ENCODE data around the gene RSL1D1.

Gene RSL1D1

DNA sequence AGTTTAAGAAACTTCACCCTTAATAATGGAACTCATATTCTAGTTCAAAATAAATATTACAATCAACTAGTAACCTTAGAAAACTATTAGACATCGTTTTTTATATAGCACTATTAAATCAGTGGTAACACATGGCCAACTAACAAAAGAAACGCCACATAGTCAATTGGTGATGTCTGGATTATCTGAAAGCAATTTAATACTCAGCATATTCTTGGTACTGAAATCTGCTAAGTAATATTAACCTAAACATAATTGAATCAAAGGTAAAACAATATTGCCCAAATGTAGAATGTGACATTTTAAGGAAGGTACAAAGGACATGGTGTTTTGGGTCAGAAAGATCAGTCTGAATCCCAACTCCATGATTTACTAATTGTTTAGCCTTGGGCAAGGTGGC, 11.1 kb upstream of the RSL1D1 start:
- Histone ChIP-seq H3K4me3 (ENCODE audit: low read length in 2 of 2) (no peak overlapping the region), H2AFZ (ENCODE audit: low read length) (no peak overlapping the region), H3K4me1 (ENCODE audit: control insufficient read depth in 2 of 2, insufficient read depth in 1 of 2, low read depth in 1 of 2, low read length in 2 of 2) (no peaks in the 10 kb centered on the region), H2BK12ac (ENCODE audit: low read length) (no peak overlapping the region), H3K14ac (ENCODE audit: low read length) (no peak overlapping the region), H2BK15ac (ENCODE audit: low read length) (no peak overlapping the region), H4K8ac (ENCODE audit: low read depth, low read length) (no peak overlapping the region), H3K36me3 (replicated peaks in 1 of 2; ENCODE audit: control insufficient read depth in 2 of 2, insufficient read depth in 2 of 2, low read length in 2 of 2) (peaks cover 0 to 5% of the 10 kb centered on the region in 2 donors), H3K27ac (replicated peaks; ENCODE audit: low read length) (no peak overlapping the region), H3K9me3 (replicated peaks in 1 of 2; ENCODE audit: control insufficient read depth in 2 of 2, insufficient read depth in 1 of 2, low read depth in 1 of 2, low read length in 2 of 2) (no peaks in the 10 kb centered on the region), H3K9ac (ENCODE audit: low read depth, low read length, poor library complexity) (no peak overlapping the region), H2BK120ac (ENCODE audit: low read depth, low read length) (no peak overlapping the region), H3K4ac (ENCODE audit: low read length) (no peak overlapping the region), H4K91ac (ENCODE audit: low read depth, low read length, poor library complexity) (no peak overlapping the region), H3K23ac (ENCODE audit: low read depth, low read length, poor library complexity) (no peak overlapping the region), H3K18ac (ENCODE audit: low read length) (no peak overlapping the region), H3K27me3 (ENCODE audit: control insufficient read depth in 3 of 3, insufficient read depth in 3 of 3, low read depth in 1 of 3, low read length in 3 of 3) (no peaks in the 10 kb centered on the region), H3K4me2 (ENCODE audit: insufficient read depth, low read length, poor library complexity, severe bottlenecking) (no peak overlapping the region), H3K79me1 (ENCODE audit: low read depth, low read length) (no peaks in the 10 kb centered on the region), H2AK5ac (ENCODE audit: low read depth, low read length) (no peak overlapping the region), H2BK5ac (ENCODE audit: low read length) (no peak overlapping the region)
- no peak for DNase-seq (ENCODE audit: low spot score)
- no CpG with 5 or more reads among the region's 2 CpGs for WGBS, 2 donors (ENCODE audit: extremely low coverage in 2 of 2, insufficient read length in 2 of 2, insufficient replicate concordance in 1 of 2)

DNA sequence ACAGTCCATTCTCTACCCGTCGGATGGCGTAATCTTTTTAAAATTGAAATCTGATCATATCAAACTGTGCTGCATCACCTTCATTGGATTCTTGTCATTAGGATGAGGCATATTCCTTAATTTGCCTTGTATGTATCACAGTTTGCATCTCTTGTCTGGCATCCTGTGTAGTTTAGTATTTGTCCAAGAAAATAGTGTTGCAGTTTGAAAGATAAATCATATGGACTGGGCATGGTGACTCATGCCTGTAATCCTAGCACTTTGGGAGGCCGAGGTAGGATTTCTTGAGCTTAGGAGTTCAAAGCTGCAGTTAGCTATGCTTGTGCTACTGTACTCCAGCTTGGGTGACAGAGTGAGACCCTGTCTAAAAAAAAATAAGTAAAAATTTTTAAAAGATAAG, 5.8 kb upstream of the RSL1D1 start:
- H3K18ac ChIP-seq (ENCODE audit: low read length) = no peak overlapping the region
- no peak overlapping the region for H3K14ac ChIP-seq (ENCODE audit: low read length)
- no peak for DNase-seq (ENCODE audit: low spot score)
- H2BK5ac ChIP-seq (ENCODE audit: low read length) = no peak overlapping the region
- no peak overlapping the region for H3K23ac ChIP-seq (ENCODE audit: low read depth, low read length, poor library complexity)
- no peaks in the 10 kb centered on the region for H3K27me3 ChIP-seq (ENCODE audit: control insufficient read depth in 3 of 3, insufficient read depth in 3 of 3, low read depth in 1 of 3, low read length in 3 of 3)
- no peak overlapping the region for H2AFZ ChIP-seq (ENCODE audit: low read length)
- H3K27ac ChIP-seq (replicated peaks; ENCODE audit: low read length) = no peak overlapping the region
- H3K36me3 ChIP-seq (replicated peaks in 1 of 2; ENCODE audit: control insufficient read depth in 2 of 2, insufficient read depth in 2 of 2, low read length in 2 of 2) = peaks cover 0 to 12% of the 10 kb centered on the region in 2 donors
- H3K9ac ChIP-seq (ENCODE audit: low read depth, low read length, poor library complexity) = no peak overlapping the region
- no peak overlapping the region for H2BK12ac ChIP-seq (ENCODE audit: low read length)
- H2BK15ac ChIP-seq (ENCODE audit: low read length) = no peak overlapping the region
- H3K79me1 ChIP-seq (ENCODE audit: low read depth, low read length) = no peaks in the 10 kb centered on the region
- peaks cover 1 to 5% of the 10 kb centered on the region in 2 donors for H3K4me1 ChIP-seq (ENCODE audit: control insufficient read depth in 2 of 2, insufficient read depth in 1 of 2, low read depth in 1 of 2, low read length in 2 of 2)
- H3K9me3 ChIP-seq (replicated peaks in 1 of 2; ENCODE audit: control insufficient read depth in 2 of 2, insufficient read depth in 1 of 2, low read depth in 1 of 2, low read length in 2 of 2) = no peaks in the 10 kb centered on the region
- WGBS, 2 donors (ENCODE audit: extremely low coverage in 2 of 2, insufficient read length in 2 of 2, insufficient replicate concordance in 1 of 2) = no CpG with 5 or more reads among the region's 4 CpGs
- H3K4me2 ChIP-seq (ENCODE audit: insufficient read depth, low read length, poor library complexity, severe bottlenecking) = no peak overlapping the region
- no peak overlapping the region for H2AK5ac ChIP-seq (ENCODE audit: low read depth, low read length)
- no peak overlapping the region for H3K4me3 ChIP-seq (ENCODE audit: low read length in 2 of 2)
- H3K4ac ChIP-seq (ENCODE audit: low read length) = no peak overlapping the region
- no peak overlapping the region for H4K91ac ChIP-seq (ENCODE audit: low read depth, low read length, poor library complexity)
- no peak overlapping the region for H4K8ac ChIP-seq (ENCODE audit: low read depth, low read length)
- H2BK120ac ChIP-seq (ENCODE audit: low read depth, low read length) = no peak overlapping the region

GRCh38 chr16:11852092-11852809, 909 bp upstream of the RSL1D1 start:
- WGBS, 2 donors (ENCODE audit: extremely low coverage in 2 of 2, insufficient read length in 2 of 2, insufficient replicate concordance in 1 of 2) = no CpG with 5 or more reads among the region's 33 CpGs
- Histone ChIP-seq H4K8ac (ENCODE audit: low read depth, low read length) (no peak overlapping the region), H3K79me1 (ENCODE audit: low read depth, low read length) (peaks cover 13% of the 10 kb centered on the region), H3K4me1 (ENCODE audit: control insufficient read depth in 2 of 2, insufficient read depth in 1 of 2, low read depth in 1 of 2, low read length in 2 of 2) (peaks cover 2 to 8% of the 10 kb centered on the region in 2 donors), H2AFZ (ENCODE audit: low read length) (peak overlapping the region; percentile 91), H3K18ac (ENCODE audit: low read length) (no peak overlapping the region), H3K14ac (ENCODE audit: low read length) (no peak overlapping the region), H3K23ac (ENCODE audit: low read depth, low read length, poor library complexity) (no peak overlapping the region), H2BK12ac (ENCODE audit: low read length) (no peak overlapping the region), H3K4ac (ENCODE audit: low read length) (no peak overlapping the region), H3K9ac (ENCODE audit: low read depth, low read length, poor library complexity) (peak overlapping the region; percentile 90), H2BK15ac (ENCODE audit: low read length) (no peak overlapping the region), H2BK5ac (ENCODE audit: low read length) (peak overlapping the region; percentile 10), H3K4me2 (ENCODE audit: insufficient read depth, low read length, poor library complexity, severe bottlenecking) (peak overlapping the region; percentile 63), H3K27ac (replicated peaks; ENCODE audit: low read length) (no peak overlapping the region), H4K91ac (ENCODE audit: low read depth, low read length, poor library complexity) (no peak overlapping the region), H2BK120ac (ENCODE audit: low read depth, low read length) (no peak overlapping the region), H3K36me3 (replicated peaks in 1 of 2; ENCODE audit: control insufficient read depth in 2 of 2, insufficient read depth in 2 of 2, low read length in 2 of 2) (peaks cover 8 to 41% of the 10 kb centered on the region in 2 donors), H3K9me3 (replicated peaks in 1 of 2; ENCODE audit: control insufficient read depth in 2 of 2, insufficient read depth in 1 of 2, low read depth in 1 of 2, low read length in 2 of 2) (no peaks in the 10 kb centered on the region), H2AK5ac (ENCODE audit: low read depth, low read length) (no peak overlapping the region), H3K4me3 (ENCODE audit: low read length in 2 of 2) (peak overlapping the region; percentile 87 to 99), H3K27me3 (ENCODE audit: control insufficient read depth in 3 of 3, insufficient read depth in 3 of 3, low read depth in 1 of 3, low read length in 3 of 3) (no peaks in the 10 kb centered on the region)
- DNase-seq (ENCODE audit: low spot score) = no peak

DNA sequence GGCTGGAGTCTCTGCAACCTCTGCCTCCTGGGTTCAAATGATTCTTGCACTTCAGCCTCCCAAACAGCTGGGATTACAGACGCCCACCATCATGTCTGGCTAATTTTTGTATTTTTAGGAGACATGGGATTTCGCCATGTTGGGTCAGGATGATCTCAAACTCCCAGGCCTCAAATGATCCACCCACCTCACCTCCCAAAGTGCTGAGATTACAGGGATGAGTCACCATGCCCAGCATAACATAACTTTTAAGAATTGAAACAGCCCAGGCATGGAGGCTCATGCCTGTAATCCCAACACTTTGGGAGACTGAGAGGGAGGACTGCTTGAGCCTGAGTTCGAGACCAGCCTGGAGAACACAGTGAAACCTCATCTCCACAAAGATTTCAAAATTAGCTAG, 2.5 kb downstream of the RSL1D1 start:
- Histone ChIP-seq H3K27me3 (ENCODE audit: control insufficient read depth in 3 of 3, insufficient read depth in 3 of 3, low read depth in 1 of 3, low read length in 3 of 3) (no peaks in the 10 kb centered on the region), H4K91ac (ENCODE audit: low read depth, low read length, poor library complexity) (no peak overlapping the region), H3K4ac (ENCODE audit: low read length) (no peak overlapping the region), H2AK5ac (ENCODE audit: low read depth, low read length) (no peak overlapping the region), H3K4me2 (ENCODE audit: insufficient read depth, low read length, poor library complexity, severe bottlenecking) (no peak overlapping the region), H2BK12ac (ENCODE audit: low read length) (no peak overlapping the region), H3K79me1 (ENCODE audit: low read depth, low read length) (peaks cover 15% of the 10 kb centered on the region), H2BK5ac (ENCODE audit: low read length) (no peak overlapping the region), H3K9me3 (replicated peaks in 1 of 2; ENCODE audit: control insufficient read depth in 2 of 2, insufficient read depth in 1 of 2, low read depth in 1 of 2, low read length in 2 of 2) (no peaks in the 10 kb centered on the region), H4K8ac (ENCODE audit: low read depth, low read length) (no peak overlapping the region), H3K27ac (replicated peaks; ENCODE audit: low read length) (no peak overlapping the region), H3K18ac (ENCODE audit: low read length) (no peak overlapping the region), H3K4me3 (ENCODE audit: low read length in 2 of 2) (no peak overlapping the region), H2BK15ac (ENCODE audit: low read length) (no peak overlapping the region), H3K23ac (ENCODE audit: low read depth, low read length, poor library complexity) (no peak overlapping the region), H3K14ac (ENCODE audit: low read length) (no peak overlapping the region), H2AFZ (ENCODE audit: low read length) (no peak overlapping the region), H3K36me3 (replicated peaks in 1 of 2; ENCODE audit: control insufficient read depth in 2 of 2, insufficient read depth in 2 of 2, low read length in 2 of 2) (peaks cover 31 to 65% of the 10 kb centered on the region in 2 donors), H2BK120ac (ENCODE audit: low read depth, low read length) (no peak overlapping the region), H3K9ac (ENCODE audit: low read depth, low read length, poor library complexity) (no peak overlapping the region), H3K4me1 (ENCODE audit: control insufficient read depth in 2 of 2, insufficient read depth in 1 of 2, low read depth in 1 of 2, low read length in 2 of 2) (peaks cover 2 to 8% of the 10 kb centered on the region in 2 donors)
- no CpG with 5 or more reads among the region's 3 CpGs for WGBS, 2 donors (ENCODE audit: extremely low coverage in 2 of 2, insufficient read length in 2 of 2, insufficient replicate concordance in 1 of 2)
- no peak for DNase-seq (ENCODE audit: low spot score)

Measured in neuronal stem cell (in vitro differentiated cells).